NCI-H1417 treated with DMSO at 0.1 percent for 48 hours (cell line): Measurements from ENCODE around the gene IL22RA2.

Source experiments
- DNase-seq: peaks from one replicate; lab custom pipeline; 2025; lab: John Stamatoyannopoulos, UW

Gene IL22RA2

DNA sequence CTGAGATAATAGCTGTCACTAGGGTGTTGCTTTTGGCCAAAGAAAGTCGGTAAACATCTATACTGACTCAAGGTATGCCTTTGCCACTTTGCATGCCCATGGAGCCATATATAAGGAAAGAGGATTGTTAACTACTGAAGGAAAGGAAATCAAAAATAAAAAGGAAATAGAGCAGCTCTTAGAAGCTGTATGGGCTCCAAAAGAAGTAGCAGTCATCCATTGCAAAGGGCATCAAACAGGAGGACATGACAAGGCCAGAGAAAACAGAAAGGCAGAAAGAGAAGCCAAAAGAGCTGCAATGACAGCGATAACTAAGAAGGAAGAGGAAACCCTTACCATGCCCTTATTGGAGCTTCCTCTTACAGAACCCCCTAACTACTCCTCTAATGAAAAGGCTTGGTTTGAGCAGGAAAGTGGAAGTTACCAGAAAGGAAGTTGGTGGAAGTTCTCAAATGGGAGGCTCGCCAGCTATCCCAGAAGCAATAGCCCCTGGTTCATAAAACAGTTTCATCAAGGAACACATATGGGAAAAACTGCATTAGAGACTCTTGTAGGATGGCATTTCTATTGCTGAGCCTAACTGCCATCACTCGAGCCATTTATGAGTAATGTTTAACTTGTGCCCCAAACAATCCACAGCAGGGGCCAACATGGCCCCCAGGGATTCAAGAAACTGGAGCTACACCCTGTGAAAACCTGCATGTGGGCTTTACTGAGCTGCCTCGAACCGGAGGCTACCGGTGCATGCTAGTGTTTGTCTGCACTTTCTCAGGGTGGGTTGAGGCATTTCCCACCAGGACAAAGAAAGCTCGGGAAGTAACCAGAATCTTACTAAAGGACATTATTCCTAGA, 7.0 kb downstream of the IL22RA2 start:
- DNase-seq, result no peak

- no peak for DNase-seq
These were observed 7.8 kb downstream of the IL22RA2 start for GRCh38 chr6:137165375-137166246.

- no peak for DNase-seq
These were observed 9.6 kb downstream of the IL22RA2 start for GRCh38 chr6:137163732-137164318.

GRCh38 chr6:137162692-137163306, 10.6 kb downstream of the IL22RA2 start:
- DNase-seq, result no peak

- no peak for DNase-seq
These were observed 11.5 kb downstream of the IL22RA2 start for GRCh38 chr6:137161949-137162348.

GRCh38 chr6:137160763-137161162, 12.7 kb downstream of the IL22RA2 start:
- DNase-seq, result no peak

GRCh38 chr6:137159912-137160311, 13.5 kb downstream of the IL22RA2 start:
- no peak for DNase-seq

DNA sequence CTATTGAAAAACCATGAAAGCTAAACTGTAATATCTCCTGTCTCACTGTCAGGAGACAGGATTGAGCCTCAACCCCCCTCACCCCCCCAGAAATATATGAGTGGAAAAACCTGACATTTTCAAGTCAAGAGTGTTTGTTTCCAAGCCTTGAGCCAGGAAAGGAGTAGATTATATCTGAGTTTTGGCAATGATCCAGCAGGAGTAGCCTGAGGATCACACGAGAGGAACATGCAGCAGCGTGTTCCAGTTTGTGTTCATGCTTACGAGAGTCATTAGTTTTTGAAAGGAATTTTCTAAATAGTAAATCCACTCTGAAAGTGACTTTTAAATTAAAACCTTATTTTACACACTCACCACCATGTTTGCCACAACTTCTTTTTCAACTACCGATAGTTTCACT, 15.8 kb downstream of the IL22RA2 start:
- no peak for DNase-seq

- no peak for DNase-seq
These were observed 16.8 kb downstream of the IL22RA2 start for GRCh38 chr6:137156650-137157049.

GRCh38 chr6:137155830-137156229, 17.6 kb downstream of the IL22RA2 start:
- no peak for DNase-seq

- no peak for DNase-seq
These were observed 23.4 kb downstream of the IL22RA2 start for GRCh38 chr6:137150072-137150471.

GRCh38 chr6:137149035-137149393, 24.4 kb downstream of the IL22RA2 start:
- no peak for DNase-seq

- DNase-seq, result no peak
These were observed 25.0 kb downstream of the IL22RA2 start for GRCh38 chr6:137148306-137149034.

DNA sequence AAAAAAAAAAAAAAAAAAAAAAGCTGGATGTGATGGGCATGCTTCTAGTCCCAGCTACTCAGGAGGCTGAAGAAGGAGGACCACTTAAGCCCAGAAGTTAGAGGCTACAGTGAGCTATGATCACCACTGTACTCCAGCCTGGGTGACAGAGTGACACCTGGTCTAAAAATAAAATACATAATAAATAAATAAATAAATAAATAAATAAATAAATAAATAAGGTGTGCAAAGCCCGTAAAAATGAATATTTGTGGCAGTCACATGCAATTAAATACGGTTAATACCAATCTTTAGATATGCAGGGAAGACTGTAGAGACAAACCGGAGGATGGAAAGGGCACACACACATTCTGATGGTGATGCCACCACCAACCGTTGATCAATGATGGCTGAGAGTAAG, 26.2 kb downstream of the IL22RA2 start:
- no peak for DNase-seq

GRCh38 chr6:137146206-137146605, 27.2 kb downstream of the IL22RA2 start:
- no peak for DNase-seq

DNA sequence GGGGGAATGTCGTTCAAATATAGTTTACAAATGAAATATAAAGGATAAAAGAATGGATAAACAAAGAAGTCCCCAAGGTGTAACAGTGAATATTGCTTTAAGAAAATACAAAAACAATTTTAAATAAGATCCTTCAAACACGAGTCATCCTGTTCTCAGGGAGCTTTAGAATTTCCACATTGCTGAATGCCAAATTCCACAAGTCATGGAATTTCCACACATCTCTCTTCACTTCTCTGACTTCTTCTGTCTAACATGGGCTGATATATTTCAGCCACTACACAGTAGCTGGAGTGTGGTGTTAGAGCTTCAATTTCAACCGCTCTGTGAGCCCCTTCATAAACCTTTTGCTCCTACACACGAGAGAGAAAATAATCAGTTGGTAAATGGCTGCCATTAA, 28.0 kb downstream of the IL22RA2 start:
- no peak for DNase-seq

- no peak for DNase-seq
These were observed 37.4 kb downstream of the IL22RA2 start for GRCh38 chr6:137136065-137136464.

GRCh38 chr6:137134483-137134882, 39.0 kb downstream of the IL22RA2 start:
- no peak for DNase-seq

DNA sequence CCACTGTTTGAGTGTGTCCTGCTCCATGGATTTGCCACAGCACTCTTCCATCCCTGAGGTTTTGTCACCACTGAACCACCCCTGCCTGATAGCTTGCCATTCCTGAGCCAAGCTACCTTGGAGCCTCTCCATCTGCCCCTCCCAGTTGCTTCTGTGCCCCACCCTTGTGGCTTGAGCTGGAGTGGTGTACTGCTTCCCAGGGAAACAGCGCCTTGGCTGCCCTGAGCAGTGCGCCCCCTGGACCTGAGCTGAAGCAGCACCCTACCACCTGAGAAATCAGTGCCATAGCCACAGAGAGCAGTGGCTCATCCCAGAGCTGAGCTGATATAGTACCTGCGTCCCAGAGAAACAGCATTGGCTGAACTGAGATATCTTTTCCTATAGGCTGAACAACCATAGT, 40.3 kb downstream of the IL22RA2 start:
- DNase-seq, result no peak

DNA sequence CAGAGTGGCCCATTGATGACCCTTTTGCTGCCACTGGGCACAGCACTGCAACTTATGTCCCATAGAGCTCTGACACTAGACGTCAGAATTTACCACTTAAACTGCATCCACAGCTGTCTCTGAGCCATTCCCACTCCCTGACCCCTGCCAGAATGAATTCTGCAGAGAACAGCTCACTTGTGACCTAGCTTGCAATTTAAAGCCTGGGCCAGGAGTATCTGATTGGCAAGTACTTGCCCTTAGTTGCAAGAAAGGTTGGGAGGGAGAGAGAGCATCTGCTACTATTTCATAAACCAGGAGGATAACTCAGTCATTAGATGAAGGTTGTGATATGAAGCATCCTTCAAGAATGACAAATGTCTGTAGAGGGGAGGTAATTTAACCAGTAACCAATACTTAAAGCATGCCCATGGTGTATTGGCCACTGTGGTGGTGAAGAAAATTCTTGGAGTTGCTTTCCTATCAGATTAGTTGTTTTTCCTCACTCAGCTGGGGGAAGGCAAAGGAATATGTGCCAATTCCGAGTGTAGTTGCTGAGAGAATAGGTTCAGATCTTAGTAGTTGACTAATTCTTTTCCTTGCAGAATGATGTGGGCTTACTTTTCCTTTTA, 46.5 kb downstream of the IL22RA2 start:
- no peak for DNase-seq

GRCh38 chr6:137123078-137123477, 50.4 kb downstream of the IL22RA2 start:
- no peak for DNase-seq
